Erythroblast (primary cell): ENCODE results near the gene RAD50.

Experiments
- DNase-seq, 2 experiments: peaks; one replicate each; lab custom pipeline; 2025; lab: John Stamatoyannopoulos, UW
- GATA1 ChIP-seq: IDR thresholded peaks from 2 replicates; pipeline ENCODE4 v1.6.1; 2011; ENCODE audit warnings: low read depth, mild to moderate bottlenecking, control low read depth, low read length, moderate library complexity
- POLR2A ChIP-seq: IDR thresholded peaks from 2 replicates; pipeline ENCODE4 v1.6.1; 2011; ENCODE audit warnings: mild to moderate bottlenecking, low read length

Gene RAD50

DNA sequence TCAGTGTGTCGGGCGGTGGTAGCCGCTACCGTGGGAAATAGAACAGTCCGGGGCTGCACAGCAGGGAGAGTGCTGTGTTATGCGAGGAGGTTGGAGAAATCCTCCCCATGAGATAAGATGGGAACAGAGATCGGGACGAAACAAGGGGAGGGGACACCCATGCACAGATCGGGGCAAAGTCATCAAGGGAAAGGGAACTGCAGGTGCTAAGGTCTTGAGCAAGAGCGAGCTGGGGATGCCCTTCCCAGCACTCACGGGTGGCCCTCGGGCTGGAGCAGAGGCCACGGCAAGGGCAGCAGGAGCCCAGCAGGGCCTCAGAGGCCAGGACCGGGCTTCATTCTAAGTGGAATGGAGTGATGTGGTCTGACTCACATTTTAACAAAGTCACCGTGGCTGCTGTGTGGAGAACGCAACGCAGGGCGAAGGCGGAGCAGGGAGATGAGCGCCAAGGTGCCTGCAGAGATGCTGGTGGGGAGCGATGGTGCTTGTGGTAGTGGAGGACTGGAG lies 108.8 kb downstream of the RAD50 start:
- DNase-seq, result peak; percentile 25 to 29
- TF ChIP-seq GATA1, result no peak
- no peak for TF ChIP-seq POLR2A

DNA sequence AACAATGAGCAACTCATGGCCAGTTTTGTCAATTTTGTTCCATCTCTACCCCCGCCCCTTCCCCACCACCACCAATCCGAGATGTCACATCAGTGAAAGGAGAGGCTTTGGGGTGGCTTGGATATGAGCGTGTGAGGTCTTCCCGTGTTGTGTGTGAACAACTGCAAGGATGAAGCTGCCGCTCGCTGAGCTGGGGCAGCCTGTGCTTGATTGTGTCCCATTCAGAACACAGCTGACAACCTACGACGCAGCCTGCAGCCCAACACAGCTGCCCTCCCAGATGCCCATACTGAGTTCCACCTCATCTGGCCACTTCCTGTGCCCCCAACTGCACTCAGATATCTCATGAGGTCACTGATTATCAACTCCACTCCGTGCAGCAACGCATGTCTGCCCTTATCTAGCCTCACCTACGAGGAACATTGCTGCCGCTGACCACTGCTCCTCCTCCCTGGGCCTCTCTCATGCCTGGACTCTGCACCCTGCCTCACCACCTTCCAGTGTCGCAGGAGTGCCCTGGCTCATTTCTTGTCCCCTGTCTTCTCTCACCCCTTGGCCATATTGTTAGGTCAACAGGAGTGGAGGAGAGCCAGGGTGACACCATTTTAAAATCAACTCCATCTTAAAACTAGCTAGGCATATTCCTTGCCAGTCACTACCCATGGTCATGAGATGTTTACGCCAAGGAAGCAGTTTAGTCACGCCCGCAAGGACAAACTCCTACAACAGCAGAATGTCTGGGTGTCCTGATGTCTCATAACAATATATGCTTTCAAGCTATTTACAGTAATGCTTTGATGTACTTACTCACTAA lies 109.7 kb downstream of the RAD50 start:
- TF ChIP-seq POLR2A (no peak), GATA1 (no peak)
- peak; percentile 61 to 84 for DNase-seq

DNA sequence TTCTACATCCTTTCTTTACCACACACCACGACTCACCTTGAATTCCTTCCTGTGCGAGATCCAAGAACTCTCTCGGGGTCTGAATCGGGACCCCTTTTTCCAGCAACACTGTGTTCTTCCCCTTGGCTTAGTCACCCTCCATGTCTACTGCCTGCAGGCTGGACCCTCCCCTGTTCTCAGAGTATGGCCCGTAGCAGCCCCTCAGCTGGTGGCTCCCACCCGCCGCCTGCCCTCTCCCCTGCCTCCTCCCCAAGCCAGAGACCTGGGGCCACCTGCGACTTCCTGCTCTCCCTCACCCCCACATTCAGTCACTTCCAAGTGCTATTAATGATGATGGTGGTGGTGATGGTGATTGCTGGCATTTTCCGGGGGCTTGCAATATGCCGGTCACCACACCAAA lies 110.5 kb downstream of the RAD50 start:
- TF ChIP-seq GATA1, result no peak
- TF ChIP-seq POLR2A, result no peak
- no peak for DNase-seq

DNA sequence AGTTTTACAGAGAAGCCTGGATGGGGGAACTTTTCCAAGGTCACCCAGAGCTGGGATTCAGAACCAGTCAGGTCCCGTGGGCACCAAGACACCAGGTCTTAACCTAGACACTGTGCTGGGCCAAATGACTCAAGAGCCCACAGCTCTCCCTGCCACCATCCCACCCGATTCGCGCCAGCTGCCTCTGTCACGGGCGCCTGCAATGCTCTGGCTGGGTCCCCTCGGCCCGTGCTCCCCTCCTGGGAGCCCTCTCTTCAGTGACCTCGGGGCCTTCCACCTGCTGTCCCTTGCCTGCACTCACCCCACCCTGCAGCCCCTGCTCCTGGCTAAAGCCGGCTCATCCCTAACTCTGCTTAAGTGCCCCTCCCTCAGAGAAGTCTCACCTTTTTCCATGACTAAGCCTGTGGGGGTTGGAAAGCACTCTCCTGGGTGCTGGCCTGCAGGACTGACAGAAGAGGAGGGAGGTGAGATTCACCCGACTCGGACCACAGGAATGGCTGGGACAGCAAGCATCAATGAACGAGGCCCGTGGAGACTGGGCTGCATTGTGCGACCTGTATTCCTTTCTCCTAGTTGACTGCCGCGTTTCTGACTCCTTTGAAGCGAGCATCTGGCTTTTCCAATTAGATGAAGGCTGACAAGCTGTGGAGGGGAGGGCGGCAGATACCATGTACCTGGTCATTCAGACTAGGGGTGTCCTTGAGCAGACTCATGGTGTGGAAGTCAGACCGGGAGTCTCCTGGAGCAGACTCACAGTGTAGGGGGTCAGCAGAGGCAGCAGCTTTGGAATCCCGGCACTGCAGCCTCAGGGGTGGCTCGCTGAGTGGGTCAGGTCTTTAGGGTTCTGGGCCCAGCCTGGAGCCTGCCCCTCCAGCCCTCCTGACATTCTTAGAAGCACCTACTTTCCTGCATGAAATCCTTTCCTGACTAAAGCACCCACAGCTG lies 111.3 kb downstream of the RAD50 start:
- DNase-seq, result no peak
- no peak for TF ChIP-seq GATA1
- no peak for TF ChIP-seq POLR2A

DNA sequence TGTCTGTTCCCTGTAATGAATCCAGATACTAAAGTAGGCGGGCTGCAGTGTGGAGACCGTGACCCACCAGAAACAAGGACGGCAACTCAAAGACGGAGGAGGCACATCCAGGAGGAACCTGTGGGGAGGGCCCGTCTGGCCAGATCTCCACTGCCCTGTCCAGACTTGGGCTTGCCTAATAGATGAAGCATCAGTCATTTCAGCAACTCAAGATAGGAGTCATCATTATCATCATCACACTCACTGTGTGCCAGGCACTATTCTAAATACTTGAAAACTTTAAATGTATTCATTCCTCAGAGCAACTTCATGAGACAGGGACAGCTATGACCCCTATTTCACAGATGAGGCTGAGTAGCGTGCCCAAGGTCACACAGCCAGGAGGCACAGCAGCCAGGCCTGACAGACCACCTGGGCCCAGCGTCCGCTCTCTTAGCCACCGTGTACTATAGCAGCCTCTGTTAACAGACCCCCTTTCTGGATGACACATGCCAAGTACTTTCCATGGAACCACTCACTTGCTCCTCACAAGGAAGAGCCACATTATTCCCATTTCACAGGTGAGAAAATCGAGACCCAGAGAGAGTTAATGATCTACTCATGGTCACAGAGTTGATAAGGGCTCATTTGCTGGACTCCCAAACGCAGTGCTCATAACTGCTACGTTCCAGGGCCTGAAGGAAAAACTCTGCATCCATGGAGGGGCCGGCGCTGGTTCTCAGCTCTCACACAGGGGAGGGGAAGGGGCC lies 112.1 kb downstream of the RAD50 start:
- DNase-seq, result no peak
- TF ChIP-seq GATA1 (no peak), POLR2A (no peak)

GRCh38 chr5:132669455-132669820 lies 112.7 kb downstream of the RAD50 start:
- DNase-seq, result no peak

GRCh38 chr5:132669966-132670882 lies 113.4 kb downstream of the RAD50 start:
- DNase-seq, result no peak
- TF ChIP-seq POLR2A (no peak), GATA1 (no peak)

More at GRCh38 chr5:132669455-132669820, 112.7 kb downstream of the RAD50 start:
- TF ChIP-seq POLR2A (no peak), GATA1 (no peak)

DNA sequence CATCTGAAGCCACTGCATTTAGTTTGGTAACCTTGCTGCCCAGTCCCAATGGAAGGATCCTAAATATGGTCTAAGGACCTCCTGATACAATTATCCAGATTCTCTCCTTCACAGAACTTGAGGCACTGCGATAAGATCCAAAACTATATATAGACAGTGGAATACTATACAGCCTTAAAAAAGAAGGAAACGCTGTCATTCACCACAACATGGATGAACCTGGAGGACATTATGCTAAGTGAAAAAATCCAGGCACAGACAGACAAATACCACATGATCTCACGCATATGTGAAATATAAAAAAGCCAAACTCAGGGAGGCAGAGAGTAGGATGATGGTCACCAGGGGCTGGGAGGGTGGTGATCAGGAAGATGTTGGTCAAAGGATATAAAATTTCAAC lies 114.2 kb downstream of the RAD50 start:
- TF ChIP-seq GATA1, result no peak
- no peak for TF ChIP-seq POLR2A
- DNase-seq, result no peak

- TF ChIP-seq GATA1 (no peak), POLR2A (no peak)
- DNase-seq, result peak; percentile 64 to 71
Observed at GRCh38 chr5:132673488-132673887, 116.7 kb downstream of the RAD50 start.

DNA sequence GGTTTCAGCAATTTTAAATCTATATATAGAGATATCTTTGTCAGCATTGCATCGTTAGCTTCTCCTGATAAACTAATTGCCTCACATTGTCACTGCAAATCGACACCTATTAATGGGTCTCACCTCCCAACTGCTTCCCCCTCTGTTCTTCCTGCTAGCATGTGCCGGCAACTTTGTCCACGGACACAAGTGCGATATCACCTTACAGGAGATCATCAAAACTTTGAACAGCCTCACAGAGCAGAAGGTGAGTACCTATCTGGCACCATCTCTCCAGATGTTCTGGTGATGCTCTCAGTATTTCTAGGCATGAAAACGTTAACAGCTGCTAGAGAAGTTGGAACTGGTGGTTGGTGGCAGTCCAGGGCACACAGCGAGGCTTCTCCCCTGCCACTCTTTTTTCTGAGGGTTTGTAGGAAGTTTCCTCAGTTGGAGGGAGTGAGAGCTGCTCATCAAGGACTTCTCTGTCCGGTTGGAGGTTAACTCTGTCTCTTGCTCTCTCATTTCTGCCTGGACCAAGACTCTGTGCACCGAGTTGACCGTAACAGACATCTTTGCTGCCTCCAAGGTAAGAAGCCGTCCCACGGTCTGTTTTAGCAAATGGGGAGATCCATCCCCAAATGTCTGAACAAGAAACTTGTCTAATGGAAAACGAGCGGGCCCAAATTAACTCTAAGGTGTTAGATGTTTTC lies 117.3 kb downstream of the RAD50 start, which contains the start of gene IL4:
TSS of gene IL4 (plus strand) at position 51 of the 692 bp plus-strand sequence. CDS start at position 113, 62 bp downstream.
- DNase-seq, result no peak
- TF ChIP-seq POLR2A (no peak), GATA1 (no peak)

GRCh38 chr5:132674671-132675506 lies 118.1 kb downstream of the RAD50 start:
- no peak for TF ChIP-seq POLR2A
- no peak for TF ChIP-seq GATA1
- peak; percentile 32 to 53 for DNase-seq
